ENCODE measurements around the gene IQCH.

The IQCH gene

DNA sequence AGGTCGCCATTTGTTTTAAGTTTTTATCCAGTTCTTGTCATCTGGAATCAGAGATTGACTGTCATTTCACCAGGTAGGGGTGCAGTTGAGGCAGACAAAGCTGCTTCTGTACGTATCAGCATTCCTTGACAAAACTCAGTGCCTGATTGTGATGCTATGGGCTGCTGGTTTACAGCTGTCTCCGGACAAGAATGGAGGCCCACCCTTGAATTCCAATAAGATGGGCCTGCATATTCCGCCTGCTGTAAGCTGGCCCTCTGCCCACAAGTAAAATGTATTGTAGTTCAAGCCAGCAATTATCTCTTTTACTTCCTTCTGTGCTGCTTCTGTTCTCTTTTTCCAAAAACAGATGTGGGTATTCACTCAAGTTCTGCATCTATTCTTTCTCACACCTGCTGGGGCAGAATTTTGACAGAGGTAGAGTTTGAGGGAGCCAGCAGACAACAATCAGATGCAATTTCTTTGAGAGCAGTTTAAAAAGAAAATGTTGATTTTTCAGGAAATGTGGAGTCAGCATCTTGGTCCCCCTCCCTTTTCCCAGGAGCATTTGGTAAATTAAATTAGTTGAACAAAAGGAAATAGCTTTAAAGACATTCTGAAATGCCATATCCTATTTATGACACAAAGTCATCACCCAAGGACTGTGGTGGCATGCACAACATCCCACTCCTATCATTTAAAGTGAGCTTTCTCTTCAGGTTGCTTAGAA, 53.5 kb downstream of the IQCH start:
- H3K36me3 ChIP-seq (ENCODE audit: control insufficient read depth, insufficient read depth, low read length) = no peaks in the 10 kb centered on the region
- H3K9ac ChIP-seq (ENCODE audit: low read length) = no peak overlapping the region
- H3K4me3 ChIP-seq (ENCODE audit: low read length) = no peak overlapping the region
- no peaks in the 10 kb centered on the region for H3K9me3 ChIP-seq (ENCODE audit: control insufficient read depth, low read length)
- H3K27me3 ChIP-seq (ENCODE audit: control insufficient read depth, insufficient read depth, low read length) = no peaks in the 10 kb centered on the region
- H3K4me1 ChIP-seq (ENCODE audit: control insufficient read depth, insufficient read depth, low read length) = no peaks in the 10 kb centered on the region

DNA sequence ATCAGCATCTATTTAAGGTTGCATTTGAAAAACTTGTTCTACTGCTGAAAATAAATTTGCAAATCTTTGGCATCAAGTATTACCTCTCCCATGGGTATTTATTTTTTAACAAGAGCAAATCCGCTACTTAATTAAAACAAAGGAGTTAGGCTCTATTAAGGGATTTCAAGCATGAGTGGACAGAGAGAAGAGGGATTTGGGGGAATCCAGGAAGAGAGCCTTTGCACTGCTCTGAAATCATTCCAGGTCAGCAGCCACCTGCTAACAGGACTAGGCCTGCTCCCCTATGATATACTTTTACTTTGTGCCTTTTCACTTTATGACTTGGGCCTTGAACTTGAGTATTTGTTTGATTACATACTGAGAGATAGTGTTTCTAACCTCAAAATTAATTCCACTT, 57.1 kb downstream of the IQCH start:
- Histone ChIP-seq H3K9ac (ENCODE audit: low read length) (no peak overlapping the region), H3K4me3 (ENCODE audit: low read length) (no peak overlapping the region), H3K36me3 (ENCODE audit: control insufficient read depth, insufficient read depth, low read length) (no peaks in the 10 kb centered on the region), H3K27me3 (ENCODE audit: control insufficient read depth, insufficient read depth, low read length) (no peaks in the 10 kb centered on the region), H3K9me3 (ENCODE audit: control insufficient read depth, low read length) (no peaks in the 10 kb centered on the region), H3K4me1 (ENCODE audit: control insufficient read depth, insufficient read depth, low read length) (no peaks in the 10 kb centered on the region)

DNA sequence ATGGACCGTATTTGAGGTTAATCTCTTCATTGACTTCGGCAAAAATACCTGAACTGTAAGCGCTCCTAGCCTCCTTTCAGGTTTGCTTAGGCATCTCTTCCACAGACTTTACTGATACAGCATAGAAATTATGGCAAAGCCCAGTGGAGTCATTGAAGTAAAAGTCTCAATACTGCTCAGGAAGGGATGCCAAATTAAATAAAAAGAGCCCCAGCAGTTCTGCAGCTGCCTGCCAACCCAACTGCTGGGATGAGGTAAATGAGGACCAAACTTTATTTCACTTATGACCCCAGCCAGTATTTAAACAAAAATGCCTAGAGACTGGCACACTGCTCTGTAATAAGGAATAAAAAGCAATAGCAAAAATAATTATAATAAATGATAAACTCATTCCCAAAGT, 65.4 kb downstream of the IQCH start:
- H3K27me3 ChIP-seq (ENCODE audit: control insufficient read depth, insufficient read depth, low read length) = no peaks in the 10 kb centered on the region
- no peaks in the 10 kb centered on the region for H3K9me3 ChIP-seq (ENCODE audit: control insufficient read depth, low read length)
- H3K9ac ChIP-seq (ENCODE audit: low read length) = no peak overlapping the region
- H3K4me1 ChIP-seq (ENCODE audit: control insufficient read depth, insufficient read depth, low read length) = no peaks in the 10 kb centered on the region
- no peaks in the 10 kb centered on the region for H3K36me3 ChIP-seq (ENCODE audit: control insufficient read depth, insufficient read depth, low read length)
- no peak overlapping the region for H3K4me3 ChIP-seq (ENCODE audit: low read length)

DNA sequence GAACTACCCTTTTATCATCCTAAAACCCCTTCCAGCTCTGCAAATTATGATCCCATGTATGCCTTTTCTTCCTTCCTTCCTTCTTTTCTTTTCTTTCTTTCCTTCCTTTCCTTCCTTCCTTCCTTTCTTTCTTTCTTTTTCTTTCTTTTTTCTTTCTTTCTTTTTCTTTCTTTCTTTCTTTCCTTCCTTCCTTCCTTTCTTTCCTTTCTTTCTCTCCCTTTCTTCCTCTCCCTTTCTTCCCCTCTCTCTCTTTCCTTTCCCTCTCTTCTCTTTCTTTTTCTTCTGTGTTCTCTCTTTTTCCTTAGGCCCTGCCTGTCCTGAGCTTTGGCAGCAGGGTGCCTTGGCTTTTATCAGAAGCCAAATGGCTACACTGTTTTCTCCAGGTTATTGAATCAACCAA, 66.8 kb downstream of the IQCH start:
- no peaks in the 10 kb centered on the region for H3K27me3 ChIP-seq (ENCODE audit: control insufficient read depth, insufficient read depth, low read length)

DNA sequence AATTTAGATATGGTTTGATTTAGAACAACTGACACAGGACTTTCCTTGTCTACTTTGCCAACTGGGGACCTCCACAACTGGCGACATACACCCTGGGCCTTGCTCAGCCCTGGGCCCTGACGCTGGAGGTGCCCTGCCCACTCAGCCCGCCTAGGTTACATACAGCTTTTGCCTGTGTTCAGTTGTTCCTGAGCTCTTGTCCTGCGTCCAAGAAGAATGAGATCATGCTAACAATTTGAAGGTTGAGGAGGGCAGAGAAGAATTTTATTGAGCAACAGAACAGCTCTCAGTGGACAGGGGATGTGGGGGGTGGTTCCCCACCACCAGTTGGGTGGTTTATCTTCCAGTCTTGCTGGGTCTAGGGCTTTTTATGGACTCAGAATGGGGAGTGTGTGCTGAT, 67.9 kb downstream of the IQCH start:
- Histone ChIP-seq H3K9me3 (ENCODE audit: control insufficient read depth, low read length) (no peaks in the 10 kb centered on the region), H3K4me3 (ENCODE audit: low read length) (no peak overlapping the region), H3K9ac (ENCODE audit: low read length) (no peak overlapping the region), H3K27me3 (ENCODE audit: control insufficient read depth, insufficient read depth, low read length) (no peaks in the 10 kb centered on the region), H3K4me1 (ENCODE audit: control insufficient read depth, insufficient read depth, low read length) (no peaks in the 10 kb centered on the region), H3K36me3 (ENCODE audit: control insufficient read depth, insufficient read depth, low read length) (no peaks in the 10 kb centered on the region)

More for the DNA sequence above, 66.8 kb downstream of the IQCH start:
- Histone ChIP-seq H3K4me1 (ENCODE audit: control insufficient read depth, insufficient read depth, low read length) (no peaks in the 10 kb centered on the region), H3K9ac (ENCODE audit: low read length) (no peak overlapping the region), H3K36me3 (ENCODE audit: control insufficient read depth, insufficient read depth, low read length) (no peaks in the 10 kb centered on the region), H3K9me3 (ENCODE audit: control insufficient read depth, low read length) (no peaks in the 10 kb centered on the region), H3K4me3 (ENCODE audit: low read length) (no peak overlapping the region)

DNA sequence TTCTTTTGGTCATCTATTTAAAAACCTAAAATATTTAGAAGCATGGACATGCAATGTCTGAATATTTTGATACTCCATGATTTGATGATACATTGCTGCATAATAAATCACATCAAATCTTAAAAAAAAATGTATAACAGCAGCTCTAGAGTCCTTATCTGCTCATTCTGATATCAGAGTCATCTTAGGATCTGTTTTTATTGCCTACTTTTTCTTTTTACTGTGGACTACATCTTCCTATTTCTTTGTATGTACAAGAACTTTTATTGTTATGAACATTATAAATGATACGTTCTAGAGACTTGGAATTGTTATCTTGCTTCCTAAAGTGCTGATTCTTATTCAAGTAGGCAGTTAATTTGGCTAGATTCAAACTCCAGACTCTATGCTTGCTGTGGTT, 72.7 kb downstream of the IQCH start:
- no peak overlapping the region for H3K4me3 ChIP-seq (ENCODE audit: low read length)
- H3K4me1 ChIP-seq (ENCODE audit: control insufficient read depth, insufficient read depth, low read length) = no peaks in the 10 kb centered on the region
- no peak overlapping the region for H3K9ac ChIP-seq (ENCODE audit: low read length)
- H3K36me3 ChIP-seq (ENCODE audit: control insufficient read depth, insufficient read depth, low read length) = no peaks in the 10 kb centered on the region
- H3K27me3 ChIP-seq (ENCODE audit: control insufficient read depth, insufficient read depth, low read length) = no peaks in the 10 kb centered on the region
- no peaks in the 10 kb centered on the region for H3K9me3 ChIP-seq (ENCODE audit: control insufficient read depth, low read length)

DNA sequence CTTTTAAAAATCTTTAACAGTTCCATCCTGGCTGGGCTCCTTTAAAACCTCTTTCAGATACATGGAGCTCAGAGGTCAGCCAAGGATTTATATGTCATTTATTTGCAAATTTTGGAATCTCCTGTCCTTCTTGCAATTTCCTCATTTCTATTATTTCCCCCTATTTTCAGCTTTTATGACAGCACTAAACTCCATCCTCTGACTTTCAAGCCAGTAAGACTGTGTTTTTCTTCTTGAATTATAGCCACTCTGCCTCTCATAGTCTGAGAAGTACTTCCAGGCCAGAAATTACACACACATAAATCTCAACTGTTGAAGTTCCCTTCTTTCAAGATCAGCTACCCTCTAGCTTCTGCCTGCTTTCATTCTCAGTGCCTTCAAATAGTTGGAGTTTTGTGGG, 73.2 kb downstream of the IQCH start:
- no peaks in the 10 kb centered on the region for H3K27me3 ChIP-seq (ENCODE audit: control insufficient read depth, insufficient read depth, low read length)
- H3K9me3 ChIP-seq (ENCODE audit: control insufficient read depth, low read length) = no peaks in the 10 kb centered on the region
- no peak overlapping the region for H3K9ac ChIP-seq (ENCODE audit: low read length)
- H3K36me3 ChIP-seq (ENCODE audit: control insufficient read depth, insufficient read depth, low read length) = no peaks in the 10 kb centered on the region
- H3K4me3 ChIP-seq (ENCODE audit: low read length) = no peak overlapping the region
- no peaks in the 10 kb centered on the region for H3K4me1 ChIP-seq (ENCODE audit: control insufficient read depth, insufficient read depth, low read length)

DNA sequence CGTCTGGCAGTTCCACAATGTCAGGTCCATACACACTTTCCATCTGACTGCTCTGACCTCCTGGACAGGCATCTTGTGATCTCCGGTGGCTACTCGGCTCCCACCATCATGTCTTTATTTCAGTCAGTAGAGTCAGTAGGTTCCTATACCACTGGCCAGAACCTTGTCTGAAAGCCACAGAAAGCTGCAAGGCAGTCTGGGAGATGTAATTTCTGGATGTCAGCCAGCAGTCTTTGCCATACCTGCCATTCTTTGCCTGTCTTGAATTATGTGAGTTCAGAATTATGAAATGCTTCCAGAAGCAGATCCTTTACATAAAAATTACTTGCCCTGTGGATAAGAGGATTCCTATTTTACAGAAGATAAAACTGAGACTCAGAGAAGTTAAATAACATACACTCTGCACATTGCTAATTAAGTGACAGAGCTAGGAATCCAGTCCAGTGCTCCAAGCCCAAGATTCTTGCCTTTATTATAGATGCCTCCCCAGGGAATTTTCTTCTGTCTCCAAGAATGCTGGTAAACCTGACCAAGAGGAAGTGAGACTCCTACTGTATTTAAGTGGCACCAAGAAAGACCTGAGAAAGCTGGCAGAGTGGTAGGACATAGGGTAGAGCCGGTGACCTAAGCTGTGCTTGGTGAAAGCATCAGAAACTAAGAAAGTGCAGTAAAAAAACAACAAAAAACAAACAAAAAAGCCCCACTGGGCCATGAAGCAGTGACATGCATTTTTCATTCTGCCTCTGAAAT, 75.6 kb downstream of the IQCH start:
- no peaks in the 10 kb centered on the region for H3K36me3 ChIP-seq (ENCODE audit: control insufficient read depth, insufficient read depth, low read length)
- H3K4me1 ChIP-seq (ENCODE audit: control insufficient read depth, insufficient read depth, low read length) = no peaks in the 10 kb centered on the region
- H3K9me3 ChIP-seq (ENCODE audit: control insufficient read depth, low read length) = no peaks in the 10 kb centered on the region
- no peak overlapping the region for H3K9ac ChIP-seq (ENCODE audit: low read length)
- H3K27me3 ChIP-seq (ENCODE audit: control insufficient read depth, insufficient read depth, low read length) = no peaks in the 10 kb centered on the region
- no peak overlapping the region for H3K4me3 ChIP-seq (ENCODE audit: low read length)

DNA sequence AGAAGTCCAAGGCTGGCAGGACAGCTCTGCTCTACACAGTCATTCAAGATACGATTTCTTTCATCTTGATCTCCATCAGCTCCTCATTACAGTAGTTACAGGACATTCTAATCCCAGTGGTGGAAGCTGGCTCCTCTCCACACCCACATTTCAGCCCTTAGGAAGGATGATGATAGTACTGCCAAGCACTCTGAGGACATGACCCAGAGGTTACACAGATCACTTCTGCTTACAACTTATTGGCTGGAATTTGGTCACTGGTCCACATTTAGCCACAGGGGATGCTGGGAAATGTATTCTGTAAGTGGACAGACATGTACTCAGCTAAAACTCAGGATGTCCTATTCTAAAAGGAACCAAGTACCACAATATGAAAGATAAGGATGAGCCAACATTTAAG, 77.1 kb downstream of the IQCH start:
- no peak overlapping the region for H3K9ac ChIP-seq (ENCODE audit: low read length)
- no peaks in the 10 kb centered on the region for H3K4me1 ChIP-seq (ENCODE audit: control insufficient read depth, insufficient read depth, low read length)
- no peaks in the 10 kb centered on the region for H3K9me3 ChIP-seq (ENCODE audit: control insufficient read depth, low read length)
- H3K27me3 ChIP-seq (ENCODE audit: control insufficient read depth, insufficient read depth, low read length) = no peaks in the 10 kb centered on the region
- no peaks in the 10 kb centered on the region for H3K36me3 ChIP-seq (ENCODE audit: control insufficient read depth, insufficient read depth, low read length)
- no peak overlapping the region for H3K4me3 ChIP-seq (ENCODE audit: low read length)

DNA sequence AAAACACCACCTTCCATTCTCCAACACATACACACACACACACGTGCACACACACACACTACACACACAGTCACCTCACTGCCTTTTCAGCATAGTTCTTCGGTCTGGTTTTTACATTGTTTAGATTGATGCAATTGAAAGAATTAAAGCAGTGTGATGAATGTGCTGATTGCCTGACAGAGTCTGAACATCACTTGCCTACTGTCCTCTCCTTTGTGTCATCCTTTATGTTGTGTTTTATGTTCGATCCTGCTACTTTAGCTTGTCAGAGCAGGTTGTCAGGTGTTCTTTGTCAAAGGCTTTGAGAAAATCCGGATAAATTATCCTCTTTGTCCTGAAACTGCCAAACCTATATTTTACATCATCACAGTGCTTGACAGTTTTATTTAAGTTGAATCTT, 80.4 kb downstream of the IQCH start:
- Histone ChIP-seq H3K4me1 (ENCODE audit: control insufficient read depth, insufficient read depth, low read length) (no peaks in the 10 kb centered on the region), H3K9ac (ENCODE audit: low read length) (no peak overlapping the region), H3K36me3 (ENCODE audit: control insufficient read depth, insufficient read depth, low read length) (no peaks in the 10 kb centered on the region), H3K4me3 (ENCODE audit: low read length) (no peak overlapping the region), H3K9me3 (ENCODE audit: control insufficient read depth, low read length) (no peaks in the 10 kb centered on the region), H3K27me3 (ENCODE audit: control insufficient read depth, insufficient read depth, low read length) (no peaks in the 10 kb centered on the region)

DNA sequence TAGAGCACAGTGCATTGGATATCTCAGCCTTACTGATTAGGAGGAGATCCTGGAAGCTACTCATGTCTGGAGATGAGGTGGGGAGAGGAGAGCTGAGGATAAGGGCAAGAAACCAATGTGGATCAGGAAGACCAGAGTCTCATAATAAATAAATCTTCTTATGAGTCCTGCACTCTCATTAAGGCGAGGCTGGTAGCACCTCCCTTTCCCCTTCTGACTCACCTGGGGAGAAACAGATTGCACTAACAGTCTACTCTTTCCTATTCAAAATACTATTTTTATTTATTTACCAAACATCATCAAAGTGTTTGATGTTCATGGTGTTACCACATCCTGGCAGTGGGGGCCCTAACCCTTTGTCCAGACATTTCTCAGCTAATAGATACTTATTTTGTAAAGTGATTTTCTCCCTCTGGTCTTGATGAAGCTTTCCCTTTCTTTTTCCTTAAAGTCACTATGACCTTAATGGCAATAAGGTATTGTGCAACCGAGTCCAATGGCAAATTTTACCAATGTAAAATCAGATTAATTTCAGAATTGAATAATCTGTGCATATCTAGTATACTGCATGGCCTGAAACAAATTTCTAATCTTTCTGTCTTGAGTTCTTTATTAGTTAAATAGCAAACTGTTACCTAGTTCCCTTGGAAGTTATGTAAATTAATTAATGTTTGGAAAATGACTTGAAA, 81.1 kb downstream of the IQCH start:
- no peaks in the 10 kb centered on the region for H3K27me3 ChIP-seq (ENCODE audit: control insufficient read depth, insufficient read depth, low read length)
- H3K36me3 ChIP-seq (ENCODE audit: control insufficient read depth, insufficient read depth, low read length) = no peaks in the 10 kb centered on the region
- H3K9ac ChIP-seq (ENCODE audit: low read length) = no peak overlapping the region
- H3K9me3 ChIP-seq (ENCODE audit: control insufficient read depth, low read length) = no peaks in the 10 kb centered on the region
- no peak overlapping the region for H3K4me3 ChIP-seq (ENCODE audit: low read length)
- no peaks in the 10 kb centered on the region for H3K4me1 ChIP-seq (ENCODE audit: control insufficient read depth, insufficient read depth, low read length)

DNA sequence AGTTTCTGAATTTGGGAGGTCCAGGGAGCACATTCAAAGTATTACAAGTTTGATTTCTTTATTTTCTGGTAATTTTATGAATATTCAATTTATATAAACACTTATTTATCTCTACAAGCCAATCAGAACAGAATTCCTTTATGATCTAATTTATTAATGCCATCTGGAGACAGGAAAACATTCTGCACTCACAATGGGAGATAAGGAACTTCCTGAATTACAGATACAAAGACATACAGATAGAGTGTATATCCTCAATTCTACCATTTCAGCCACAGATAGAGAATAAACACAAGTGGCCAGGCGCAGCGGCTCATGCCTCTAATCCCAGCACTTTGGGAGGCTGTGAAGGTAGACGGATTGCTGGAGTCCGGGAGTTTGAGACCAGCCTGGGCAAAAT, 86.0 kb downstream of the IQCH start:
- H3K9ac ChIP-seq (ENCODE audit: low read length) = no peak overlapping the region
- no peaks in the 10 kb centered on the region for H3K27me3 ChIP-seq (ENCODE audit: control insufficient read depth, insufficient read depth, low read length)
- H3K36me3 ChIP-seq (ENCODE audit: control insufficient read depth, insufficient read depth, low read length) = no peaks in the 10 kb centered on the region
- no peaks in the 10 kb centered on the region for H3K4me1 ChIP-seq (ENCODE audit: control insufficient read depth, insufficient read depth, low read length)
- no peak overlapping the region for H3K4me3 ChIP-seq (ENCODE audit: low read length)
- H3K9me3 ChIP-seq (ENCODE audit: control insufficient read depth, low read length) = no peaks in the 10 kb centered on the region

Data from mucosa of stomach (tissue), 1 donor.